ENCODE measurements around the gene CDC27. TPM values are rescaled to one million over a fixed set of nuclear protein-coding genes. Genes with fewer than 3 reads are reported as not detected.
"Not testable (repeated sequence)": the region's sequence is repeated elsewhere in the genome, so short reads cannot be mapped to it uniquely, and the experiment has no call there.

The CDC27 gene
- total RNA-seq, 1 donor from 2014 or later = 125 TPM

- TF ChIP-seq CTCF (conservative IDR thresholded peaks at IDR 0.05) = no peak
- H3K36me3 Mint-ChIP-seq (ENCODE audit: low read depth) = peaks cover 9% of the 10 kb centered on the region
- H3K4me3 Mint-ChIP-seq = no peak overlapping the region
- no peak overlapping the region for H3K27ac Mint-ChIP-seq (ENCODE audit: unreplicated experiment)
- no peaks in the 10 kb centered on the region for H3K27me3 Mint-ChIP-seq (ENCODE audit: low read depth)
- no peaks in the 10 kb centered on the region for H3K4me1 Mint-ChIP-seq
- no peaks in the 10 kb centered on the region for H3K9me3 Mint-ChIP-seq
- DNase-seq (ENCODE audit: low read depth, low spot score) = no peak
Observed at GRCh38 chr17:47170710-47171109, 18.4 kb downstream of the CDC27 start.

- not testable (repeated sequence) for H3K36me3 Mint-ChIP-seq (ENCODE audit: low read depth); H3K9me3 Mint-ChIP-seq
Observed at GRCh38 chr17:47168896-47169295, 20.2 kb downstream of the CDC27 start.

GRCh38 chr17:47166854-47167253 lies 22.2 kb downstream of the CDC27 start:
- not testable (repeated sequence) for H3K4me3 Mint-ChIP-seq; H3K27me3 Mint-ChIP-seq (ENCODE audit: low read depth); H3K27ac Mint-ChIP-seq (ENCODE audit: unreplicated experiment); DNase-seq (ENCODE audit: low read depth, low spot score); H3K4me1 Mint-ChIP-seq; H3K9me3 Mint-ChIP-seq
- H3K36me3 Mint-ChIP-seq (ENCODE audit: low read depth) = peaks cover 12% of the 10 kb centered on the region

More at GRCh38 chr17:47168896-47169295, 20.2 kb downstream of the CDC27 start:
- not testable (repeated sequence) for H3K4me1 Mint-ChIP-seq; H3K4me3 Mint-ChIP-seq; H3K27ac Mint-ChIP-seq (ENCODE audit: unreplicated experiment); H3K27me3 Mint-ChIP-seq (ENCODE audit: low read depth); DNase-seq (ENCODE audit: low read depth, low spot score)

GRCh38 chr17:47165137-47165536 lies 24.0 kb downstream of the CDC27 start:
- Mint-ChIP-seq H3K4me1 (no peaks in the 10 kb centered on the region), H3K9me3 (no peaks in the 10 kb centered on the region), H3K4me3 (no peak overlapping the region), H3K27ac (ENCODE audit: unreplicated experiment) (no peak overlapping the region), H3K36me3 (ENCODE audit: low read depth) (peaks cover 12% of the 10 kb centered on the region), H3K27me3 (ENCODE audit: low read depth) (no peaks in the 10 kb centered on the region)
- no peak for DNase-seq (ENCODE audit: low read depth, low spot score)
- no peak for TF ChIP-seq CTCF (conservative IDR thresholded peaks at IDR 0.05)

GRCh38 chr17:47164263-47164662 lies 24.8 kb downstream of the CDC27 start:
- Mint-ChIP-seq H3K27me3 (ENCODE audit: low read depth) (no peaks in the 10 kb centered on the region), H3K4me1 (no peaks in the 10 kb centered on the region), H3K4me3 (no peak overlapping the region), H3K36me3 (ENCODE audit: low read depth) (peaks cover 12% of the 10 kb centered on the region), H3K9me3 (no peaks in the 10 kb centered on the region), H3K27ac (ENCODE audit: unreplicated experiment) (no peak overlapping the region)
- no peak for DNase-seq (ENCODE audit: low read depth, low spot score)
- TF ChIP-seq CTCF (conservative IDR thresholded peaks at IDR 0.05) = no peak

- peaks cover 5% of the 10 kb centered on the region for H3K36me3 Mint-ChIP-seq (ENCODE audit: low read depth)
Observed at GRCh38 chr17:47162013-47162622, 27.0 kb downstream of the CDC27 start.

More at GRCh38 chr17:47162013-47162622, 27.0 kb downstream of the CDC27 start:
- Mint-ChIP-seq H3K9me3 (no peaks in the 10 kb centered on the region), H3K4me1 (no peaks in the 10 kb centered on the region), H3K27ac (ENCODE audit: unreplicated experiment) (no peak overlapping the region), H3K27me3 (ENCODE audit: low read depth) (no peaks in the 10 kb centered on the region), H3K4me3 (no peak overlapping the region)
- no peak for TF ChIP-seq CTCF (conservative IDR thresholded peaks at IDR 0.05)
- no peak for DNase-seq (ENCODE audit: low read depth, low spot score)

Measured in neural crest cell (in vitro differentiated cells).